ENCODE data around the gene TMEM273.

Gene TMEM273, protein sequence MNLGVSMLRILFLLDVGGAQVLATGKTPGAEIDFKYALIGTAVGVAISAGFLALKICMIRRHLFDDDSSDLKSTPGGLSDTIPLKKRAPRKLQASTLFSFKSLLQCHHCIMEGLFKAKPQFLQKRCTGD

DNA sequence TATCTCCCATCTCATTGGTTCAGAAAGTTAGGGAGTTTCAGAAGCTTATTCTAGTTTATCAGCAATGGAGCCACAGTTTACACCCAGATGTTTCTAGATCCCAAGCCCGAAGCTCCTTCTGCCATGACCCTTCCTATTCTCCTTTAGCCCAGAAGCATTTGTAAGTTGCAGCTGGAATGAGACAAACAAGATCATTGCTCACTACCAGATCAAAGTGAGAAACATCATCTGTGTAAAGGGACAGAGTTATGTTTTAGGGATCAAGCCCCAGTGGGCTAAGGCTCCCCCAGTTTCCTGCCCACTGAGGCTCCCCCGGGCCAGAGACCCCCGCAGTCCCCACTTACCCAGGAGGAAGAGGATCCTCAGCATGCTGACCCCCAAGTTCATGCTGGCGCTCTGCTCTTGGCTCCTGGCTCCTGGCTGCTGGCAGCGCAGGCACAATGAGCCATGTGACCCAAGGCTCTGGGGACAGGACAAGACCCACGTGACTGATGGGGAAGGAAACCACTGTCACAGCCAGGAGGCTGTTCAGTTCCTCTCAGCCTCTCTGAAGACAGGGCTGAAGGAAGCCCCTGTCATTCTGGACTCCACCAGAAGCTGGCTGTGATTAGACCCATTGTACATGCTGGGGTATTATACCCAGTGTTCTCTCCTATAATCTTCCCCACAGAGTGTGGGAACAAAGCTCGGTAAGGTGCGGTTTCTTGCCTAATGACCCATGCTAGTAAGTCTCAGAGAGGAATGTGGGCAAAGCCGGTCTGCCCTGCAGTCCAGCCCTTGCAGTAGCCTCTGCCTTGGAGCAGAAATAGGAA lies at the start of gene TMEM273:
TSS of gene TMEM273 (minus strand) at position 442 of the 812 bp plus-strand sequence. CDS start at position 387, 55 bp downstream.
- H3K4me3 ChIP-seq (ENCODE audit: low read depth, low read length) = no peak within 1 kb of the TSS
- TF ChIP-seq, protein P1, sequence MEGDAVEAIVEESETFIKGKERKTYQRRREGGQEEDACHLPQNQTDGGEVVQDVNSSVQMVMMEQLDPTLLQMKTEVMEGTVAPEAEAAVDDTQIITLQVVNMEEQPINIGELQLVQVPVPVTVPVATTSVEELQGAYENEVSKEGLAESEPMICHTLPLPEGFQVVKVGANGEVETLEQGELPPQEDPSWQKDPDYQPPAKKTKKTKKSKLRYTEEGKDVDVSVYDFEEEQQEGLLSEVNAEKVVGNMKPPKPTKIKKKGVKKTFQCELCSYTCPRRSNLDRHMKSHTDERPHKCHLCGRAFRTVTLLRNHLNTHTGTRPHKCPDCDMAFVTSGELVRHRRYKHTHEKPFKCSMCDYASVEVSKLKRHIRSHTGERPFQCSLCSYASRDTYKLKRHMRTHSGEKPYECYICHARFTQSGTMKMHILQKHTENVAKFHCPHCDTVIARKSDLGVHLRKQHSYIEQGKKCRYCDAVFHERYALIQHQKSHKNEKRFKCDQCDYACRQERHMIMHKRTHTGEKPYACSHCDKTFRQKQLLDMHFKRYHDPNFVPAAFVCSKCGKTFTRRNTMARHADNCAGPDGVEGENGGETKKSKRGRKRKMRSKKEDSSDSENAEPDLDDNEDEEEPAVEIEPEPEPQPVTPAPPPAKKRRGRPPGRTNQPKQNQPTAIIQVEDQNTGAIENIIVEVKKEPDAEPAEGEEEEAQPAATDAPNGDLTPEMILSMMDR (IDR thresholded peaks at IDR 0.05; ENCODE audit: control insufficient read depth, extremely low read depth, insufficient read depth) = no peak
- no peak for DNase-seq (ENCODE audit: low read depth)

DNA sequence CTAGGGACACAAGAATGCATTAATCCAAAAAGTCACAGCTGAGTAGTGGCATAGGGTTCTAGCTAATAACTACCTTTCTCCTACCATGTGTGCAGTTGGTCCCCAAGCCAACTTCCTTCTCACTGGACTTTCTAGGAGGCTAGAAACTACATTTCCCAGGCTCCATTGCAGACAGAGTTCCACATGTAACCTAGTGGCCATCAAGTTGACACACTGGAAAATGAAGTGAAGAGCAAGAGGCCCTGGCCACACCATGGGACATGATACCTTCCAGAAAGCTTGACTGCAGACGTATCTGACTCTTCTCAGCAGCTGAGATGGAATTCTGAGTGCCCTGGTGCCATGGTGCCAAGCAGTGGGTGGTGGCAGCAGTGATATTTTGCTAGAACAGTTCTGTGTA lies 49.8 kb upstream of the TMEM273 start:
- DNase-seq (ENCODE audit: low read depth) = no peak
- TF ChIP-seq, protein P1 (IDR thresholded peaks at IDR 0.05; ENCODE audit: control insufficient read depth, extremely low read depth, insufficient read depth) = no peak
- no peak overlapping the region for H3K4me3 ChIP-seq (ENCODE audit: low read depth, low read length)

DNA sequence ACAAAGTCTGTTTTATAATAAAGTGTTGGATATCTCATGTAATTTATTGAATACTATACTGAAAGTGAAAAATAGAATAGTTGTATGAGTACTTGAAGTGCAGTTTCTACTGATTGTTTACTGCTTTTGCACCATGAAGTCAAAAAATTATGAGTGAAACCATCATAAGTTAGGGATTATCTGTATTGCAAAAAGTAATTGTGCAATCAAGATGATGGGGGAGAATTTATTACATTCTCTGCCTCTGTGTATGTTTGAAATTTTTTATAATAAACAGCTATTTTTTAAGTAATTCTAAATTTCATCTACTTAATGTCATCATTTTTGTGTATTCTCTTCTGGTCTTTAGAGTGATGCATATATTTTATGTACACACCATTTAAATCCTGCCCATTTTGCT lies 47.2 kb upstream of the TMEM273 start:
- no peak overlapping the region for H3K4me3 ChIP-seq (ENCODE audit: low read depth, low read length)
- TF ChIP-seq, protein P1 (IDR thresholded peaks at IDR 0.05; ENCODE audit: control insufficient read depth, extremely low read depth, insufficient read depth) = no peak
- DNase-seq (ENCODE audit: low read depth) = no peak

DNA sequence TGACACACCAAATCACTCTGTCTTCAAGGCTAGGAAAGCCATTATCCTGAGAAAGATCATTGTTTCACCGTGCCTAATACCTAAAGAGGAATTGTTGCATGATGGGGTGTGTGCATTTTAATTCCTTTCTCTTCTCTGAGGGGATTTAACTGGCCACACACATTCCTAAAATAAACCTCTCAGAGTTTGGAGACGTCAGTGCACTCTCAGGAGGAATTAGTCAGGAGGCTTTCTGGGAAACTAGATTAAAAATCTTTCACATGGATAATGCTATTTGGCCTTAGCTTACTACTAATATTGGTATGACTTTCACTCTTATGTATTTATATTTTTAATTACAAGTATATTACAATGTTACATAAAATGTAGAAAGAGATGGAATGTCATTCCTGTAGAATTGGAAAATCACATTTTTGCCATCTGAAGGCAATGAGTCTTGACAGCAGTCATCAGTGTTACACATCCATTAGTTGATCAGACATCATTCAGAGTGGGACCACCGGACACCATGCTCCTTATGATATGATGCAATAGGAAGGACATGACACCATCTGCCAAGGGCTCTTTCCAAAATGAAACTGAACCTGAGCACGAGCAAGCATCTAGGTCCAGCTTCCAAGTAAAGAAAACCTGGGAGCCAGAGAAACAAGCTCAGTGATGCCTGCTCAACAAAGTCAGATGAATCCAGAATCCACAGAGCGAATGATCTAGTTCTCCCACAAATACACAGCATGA lies 43.1 kb upstream of the TMEM273 start:
- DNase-seq (ENCODE audit: low read depth) = no peak
- H3K4me3 ChIP-seq (ENCODE audit: low read depth, low read length) = no peak overlapping the region
- TF ChIP-seq, protein P1 (IDR thresholded peaks at IDR 0.05; ENCODE audit: control insufficient read depth, extremely low read depth, insufficient read depth) = no peak

DNA sequence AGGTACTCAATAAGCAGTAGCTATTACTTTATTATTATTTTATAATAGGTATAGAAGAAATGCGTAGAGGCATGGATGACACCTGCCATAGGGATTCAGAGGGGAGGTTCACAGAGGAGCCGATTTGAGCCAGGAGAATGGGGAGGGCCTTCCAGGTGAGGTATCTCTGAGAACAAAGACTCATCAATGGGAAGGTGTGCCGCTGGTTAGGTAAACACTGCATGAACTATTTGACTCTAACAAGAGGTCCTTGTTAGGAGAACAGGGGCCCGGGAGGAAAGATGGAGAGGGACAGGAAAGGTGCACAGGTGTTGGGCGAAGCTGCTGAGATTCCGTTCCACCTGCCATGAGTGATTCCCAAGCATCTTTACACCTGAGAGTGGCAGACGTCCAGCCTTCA lies 41.8 kb upstream of the TMEM273 start:
- H3K4me3 ChIP-seq (ENCODE audit: low read depth, low read length) = no peak overlapping the region
- DNase-seq (ENCODE audit: low read depth) = no peak
- TF ChIP-seq, protein P1 (IDR thresholded peaks at IDR 0.05; ENCODE audit: control insufficient read depth, extremely low read depth, insufficient read depth) = no peak

DNA sequence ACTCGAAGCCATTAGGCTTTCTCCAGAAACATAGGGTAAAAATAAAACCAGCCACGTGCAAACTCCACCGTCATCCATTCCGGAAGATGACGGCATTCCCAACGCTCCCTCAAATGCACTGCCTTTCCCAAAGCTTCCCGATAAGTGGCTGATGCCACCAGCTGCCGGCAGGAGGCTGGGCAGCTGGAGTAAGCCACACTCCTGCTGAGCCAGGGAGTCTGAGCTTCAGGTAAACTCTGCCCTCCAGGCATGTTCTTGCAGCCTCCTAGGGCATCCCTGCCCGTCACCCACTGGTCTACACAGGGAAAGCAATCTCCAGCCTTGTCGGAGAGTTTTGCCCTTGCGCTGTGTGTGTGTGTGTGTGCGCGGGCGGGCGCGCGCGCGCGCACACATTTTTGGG lies 40.5 kb upstream of the TMEM273 start:
- H3K4me3 ChIP-seq (ENCODE audit: low read depth, low read length) = no peak overlapping the region
- no peak for DNase-seq (ENCODE audit: low read depth)
- TF ChIP-seq, protein P1 (IDR thresholded peaks at IDR 0.05; ENCODE audit: control insufficient read depth, extremely low read depth, insufficient read depth) = no peak
